ENCODE data around the gene TK2.

Gene TK2

DNA sequence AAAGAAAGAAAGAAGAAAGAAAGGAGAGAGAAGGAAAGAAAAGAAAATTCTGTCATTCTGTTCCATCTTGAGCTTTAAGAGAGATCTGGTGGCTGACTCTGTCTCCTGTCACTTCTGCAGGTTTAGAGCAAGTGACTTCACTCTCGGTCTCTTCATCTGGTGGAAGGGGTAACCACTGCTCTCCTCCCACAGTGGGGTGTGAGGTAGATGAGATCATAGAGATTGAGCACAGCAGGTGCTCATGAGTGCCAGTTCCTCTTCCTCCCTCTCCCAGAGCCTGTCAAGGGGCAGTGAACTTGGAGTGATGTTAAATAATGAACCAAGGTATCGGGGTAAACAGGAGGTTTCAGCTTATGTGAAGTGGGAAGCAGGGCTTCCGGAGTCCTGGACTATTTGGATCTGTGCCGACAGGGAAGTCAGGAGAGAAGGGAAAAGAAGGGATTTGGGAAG lies 75.1 kb downstream of the TK2 start:
- H3K4me3 ChIP-seq (ENCODE audit: low read length): no peak overlapping the region
- H4K20me1 ChIP-seq (ENCODE audit: insufficient read depth, low read length): no peaks in the 10 kb centered on the region
- peaks cover 38% of the 10 kb centered on the region for H3K4me1 ChIP-seq (ENCODE audit: low read length)
- no peaks in the 10 kb centered on the region for H3K9me3 ChIP-seq (replicated peaks; ENCODE audit: insufficient read depth, low read length)
- no peaks in the 10 kb centered on the region for H3K36me3 ChIP-seq (replicated peaks; ENCODE audit: insufficient read depth, low read length)
- peak overlapping the region; percentile 15; the same call in 1 of the 2 replicates for H3K27ac ChIP-seq (ENCODE audit: low read length)
- H3K27me3 ChIP-seq (replicated peaks; ENCODE audit: insufficient read depth, low read length): no peaks in the 10 kb centered on the region
- H3K4me2 ChIP-seq (ENCODE audit: low read depth, low read length): peak overlapping the region; percentile 15; the same call in 1 of the 2 replicates
- H3K79me2 ChIP-seq (ENCODE audit: low read length): no peaks in the 10 kb centered on the region
- H3K9ac ChIP-seq (ENCODE audit: low read length): 0 out of 2 replicates have a peak overlapping the region, but pooled peaks have one; percentile 9
- peak overlapping the region; percentile 39; the same call in 1 of the 2 replicates for H2AFZ ChIP-seq (ENCODE audit: low read length)
- TF ChIP-seq EZH2 (optimal IDR thresholded peaks at IDR 0.05; ENCODE audit: low read depth, low read length): no peak
- no peak for TF ChIP-seq EZH2phosphoT487 (IDR thresholded peaks at IDR 0.05; ENCODE audit: low read length)
- TF ChIP-seq, protein P1, sequence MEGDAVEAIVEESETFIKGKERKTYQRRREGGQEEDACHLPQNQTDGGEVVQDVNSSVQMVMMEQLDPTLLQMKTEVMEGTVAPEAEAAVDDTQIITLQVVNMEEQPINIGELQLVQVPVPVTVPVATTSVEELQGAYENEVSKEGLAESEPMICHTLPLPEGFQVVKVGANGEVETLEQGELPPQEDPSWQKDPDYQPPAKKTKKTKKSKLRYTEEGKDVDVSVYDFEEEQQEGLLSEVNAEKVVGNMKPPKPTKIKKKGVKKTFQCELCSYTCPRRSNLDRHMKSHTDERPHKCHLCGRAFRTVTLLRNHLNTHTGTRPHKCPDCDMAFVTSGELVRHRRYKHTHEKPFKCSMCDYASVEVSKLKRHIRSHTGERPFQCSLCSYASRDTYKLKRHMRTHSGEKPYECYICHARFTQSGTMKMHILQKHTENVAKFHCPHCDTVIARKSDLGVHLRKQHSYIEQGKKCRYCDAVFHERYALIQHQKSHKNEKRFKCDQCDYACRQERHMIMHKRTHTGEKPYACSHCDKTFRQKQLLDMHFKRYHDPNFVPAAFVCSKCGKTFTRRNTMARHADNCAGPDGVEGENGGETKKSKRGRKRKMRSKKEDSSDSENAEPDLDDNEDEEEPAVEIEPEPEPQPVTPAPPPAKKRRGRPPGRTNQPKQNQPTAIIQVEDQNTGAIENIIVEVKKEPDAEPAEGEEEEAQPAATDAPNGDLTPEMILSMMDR (IDR thresholded peaks at IDR 0.05; ENCODE audit: low read length): no peak
- H3F3A ChIP-seq (ENCODE audit: insufficient read depth, low read length): peaks cover 9% of the 10 kb centered on the region
- no peaks in the 10 kb centered on the region for H3K9me2 ChIP-seq (replicated peaks; ENCODE audit: insufficient read depth, low read length)
- peak; percentile 85 for DNase-seq

DNA sequence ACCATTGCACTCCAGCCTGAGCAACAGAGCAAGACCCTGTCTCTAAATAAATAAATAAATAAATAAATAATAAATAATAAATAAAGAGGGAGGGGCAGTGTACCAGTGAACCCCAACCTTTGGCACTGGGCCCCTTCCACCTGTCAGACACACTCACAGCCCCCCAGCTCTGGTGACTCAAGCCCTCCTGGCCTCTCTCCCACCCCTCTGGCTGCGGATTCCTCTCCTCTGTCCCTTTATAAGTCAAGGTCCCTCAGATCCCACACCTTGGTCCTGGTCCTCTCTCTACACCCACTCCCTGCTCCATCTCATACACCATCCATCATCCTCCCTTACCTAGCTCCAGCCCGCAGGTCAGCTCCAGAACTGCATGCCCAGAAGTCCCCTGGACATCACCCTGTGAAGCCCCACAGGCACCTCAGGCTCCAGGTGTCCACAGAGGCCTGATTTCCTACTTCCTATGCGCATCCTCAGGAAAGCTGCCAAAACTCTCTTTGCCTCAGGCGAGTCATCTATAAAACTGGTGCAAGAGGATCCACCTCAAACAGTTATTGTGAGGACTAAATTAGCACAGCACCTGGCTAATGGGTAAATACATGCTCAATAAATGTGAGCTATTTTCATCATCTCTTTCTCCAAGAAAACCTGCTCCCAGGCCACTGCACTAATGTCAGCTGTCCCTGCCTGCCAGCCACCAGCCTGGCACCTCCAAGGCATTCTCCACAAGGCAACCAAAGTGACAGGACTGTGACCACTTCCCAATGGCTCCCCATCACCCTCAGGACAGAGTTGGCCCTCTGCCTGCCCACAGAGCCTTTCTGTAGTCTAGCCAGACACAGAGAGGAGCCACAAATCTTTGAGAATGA lies 76.0 kb downstream of the TK2 start:
- Histone ChIP-seq H3K4me2 (ENCODE audit: low read depth, low read length) (no peak overlapping the region), H2AFZ (ENCODE audit: low read length) (no peak overlapping the region), H4K20me1 (ENCODE audit: insufficient read depth, low read length) (no peaks in the 10 kb centered on the region), H3K36me3 (replicated peaks; ENCODE audit: insufficient read depth, low read length) (no peaks in the 10 kb centered on the region), H3K27me3 (replicated peaks; ENCODE audit: insufficient read depth, low read length) (no peaks in the 10 kb centered on the region), H3K4me3 (ENCODE audit: low read length) (no peak overlapping the region), H3K9me3 (replicated peaks; ENCODE audit: insufficient read depth, low read length) (no peaks in the 10 kb centered on the region), H3K27ac (ENCODE audit: low read length) (no peak overlapping the region), H3K4me1 (ENCODE audit: low read length) (peaks cover 30% of the 10 kb centered on the region), H3F3A (ENCODE audit: insufficient read depth, low read length) (peaks cover 9% of the 10 kb centered on the region), H3K9me2 (replicated peaks; ENCODE audit: insufficient read depth, low read length) (no peaks in the 10 kb centered on the region), H3K9ac (ENCODE audit: low read length) (no peak overlapping the region), H3K79me2 (ENCODE audit: low read length) (no peaks in the 10 kb centered on the region)
- no peak for TF ChIP-seq EZH2 (optimal IDR thresholded peaks at IDR 0.05; ENCODE audit: low read depth, low read length)
- TF ChIP-seq, protein P1 (IDR thresholded peaks at IDR 0.05; ENCODE audit: low read length): no peak
- no peak for TF ChIP-seq EZH2phosphoT487 (IDR thresholded peaks at IDR 0.05; ENCODE audit: low read length)
- DNase-seq: no peak

DNA sequence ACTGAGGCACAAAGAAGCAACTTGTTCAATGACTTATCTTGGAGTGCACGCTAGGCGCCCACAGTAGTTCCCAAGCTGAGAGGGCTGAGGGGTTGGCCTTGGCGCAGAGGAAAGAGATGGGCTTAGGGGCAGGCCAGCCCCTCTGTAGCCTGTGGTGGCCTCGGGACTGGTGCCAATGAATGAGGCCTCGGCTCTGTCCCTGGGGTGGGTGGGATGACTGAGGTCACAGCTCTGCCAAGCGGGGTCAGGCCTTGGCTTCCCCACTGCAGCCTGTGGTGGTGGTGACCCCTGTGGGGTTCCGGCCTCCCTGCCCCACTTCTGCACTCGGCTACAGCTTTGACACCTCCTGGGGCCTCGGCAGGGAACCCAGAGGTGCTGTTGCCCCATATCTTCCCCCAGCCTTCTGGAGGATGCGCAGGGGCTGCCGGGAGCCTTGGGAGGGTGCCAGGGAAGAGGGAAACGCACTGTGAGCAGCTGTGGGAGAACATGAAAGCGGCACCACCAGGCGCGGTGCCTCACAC lies 76.8 kb downstream of the TK2 start:
- Histone ChIP-seq H3F3A (ENCODE audit: insufficient read depth, low read length) (peaks cover 9% of the 10 kb centered on the region), H3K4me3 (ENCODE audit: low read length) (no peak overlapping the region), H3K27me3 (replicated peaks; ENCODE audit: insufficient read depth, low read length) (no peaks in the 10 kb centered on the region), H3K36me3 (replicated peaks; ENCODE audit: insufficient read depth, low read length) (no peaks in the 10 kb centered on the region), H3K4me1 (ENCODE audit: low read length) (peaks cover 26% of the 10 kb centered on the region), H2AFZ (ENCODE audit: low read length) (no peak overlapping the region), H4K20me1 (ENCODE audit: insufficient read depth, low read length) (no peaks in the 10 kb centered on the region), H3K9me3 (replicated peaks; ENCODE audit: insufficient read depth, low read length) (no peaks in the 10 kb centered on the region), H3K79me2 (ENCODE audit: low read length) (no peaks in the 10 kb centered on the region), H3K27ac (ENCODE audit: low read length) (no peak overlapping the region), H3K9ac (ENCODE audit: low read length) (no peak overlapping the region), H3K9me2 (replicated peaks; ENCODE audit: insufficient read depth, low read length) (no peaks in the 10 kb centered on the region), H3K4me2 (ENCODE audit: low read depth, low read length) (no peak overlapping the region)
- no peak for DNase-seq
- TF ChIP-seq, protein P1 (IDR thresholded peaks at IDR 0.05; ENCODE audit: low read length): no peak
- TF ChIP-seq EZH2 (optimal IDR thresholded peaks at IDR 0.05; ENCODE audit: low read depth, low read length): no peak

Data from MM.1S (cell line).